Head of caudate nucleus (tissue), 42 donors: Measurements from ENCODE around the gene OPN4.

Source experiments
- DNase-seq, 42 donors: peaks; one replicate each; pipeline versions ENCODE4 v3.0.0 to v3.0.0-alpha.2; 2020 to 2021; ENCODE audit warnings: mixed read lengths in 7 of 42
- intact Hi-C: fragments of 100-400 bp; cut with DNase I; formaldehyde crosslinking; loops from one replicate; pipeline ENCODE4 v1.15.0; 2022

Gene OPN4

GRCh38 chr10:86689146-86689545 lies 34.8 kb downstream of the OPN4 start:
- intact Hi-C loops: loop anchor here (5.0 to 10.0 kb wide), 2 partner anchors 208 to 294 kb away; no protein-coding TSS in a partner anchor
- DNase-seq: no peak

GRCh38 chr10:86690231-86690630 lies 35.9 kb downstream of the OPN4 start:
- DNase-seq: no peak
- intact Hi-C loops: no loop called here

DNA sequence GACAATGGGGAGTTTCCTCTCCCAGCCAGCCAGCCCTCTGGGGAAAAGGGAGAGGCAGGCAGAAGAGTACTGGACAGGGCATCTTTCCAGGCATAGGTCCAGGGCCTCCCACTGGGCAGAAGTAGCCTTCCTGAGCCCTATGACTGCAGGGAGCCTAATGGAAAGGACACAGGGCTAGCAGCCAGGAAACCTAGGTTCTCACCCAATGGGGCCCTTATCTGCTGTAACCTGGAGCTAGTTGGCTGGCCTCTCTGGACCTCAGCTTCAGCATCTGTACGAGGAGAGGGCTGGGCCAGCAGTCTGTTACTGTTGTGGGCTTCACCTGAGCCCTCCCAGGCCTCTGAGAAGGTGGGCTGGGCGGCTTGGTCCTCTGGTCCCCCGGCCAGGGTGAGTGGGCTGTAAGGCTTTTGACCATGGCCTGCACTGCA lies 36.3 kb downstream of the OPN4 start:
- intact Hi-C loops: no loop called here
- no peak for DNase-seq

GRCh38 chr10:86691333-86692022 lies 37.1 kb downstream of the OPN4 start:
- DNase-seq: no peak
- intact Hi-C loops: no loop called here

DNA sequence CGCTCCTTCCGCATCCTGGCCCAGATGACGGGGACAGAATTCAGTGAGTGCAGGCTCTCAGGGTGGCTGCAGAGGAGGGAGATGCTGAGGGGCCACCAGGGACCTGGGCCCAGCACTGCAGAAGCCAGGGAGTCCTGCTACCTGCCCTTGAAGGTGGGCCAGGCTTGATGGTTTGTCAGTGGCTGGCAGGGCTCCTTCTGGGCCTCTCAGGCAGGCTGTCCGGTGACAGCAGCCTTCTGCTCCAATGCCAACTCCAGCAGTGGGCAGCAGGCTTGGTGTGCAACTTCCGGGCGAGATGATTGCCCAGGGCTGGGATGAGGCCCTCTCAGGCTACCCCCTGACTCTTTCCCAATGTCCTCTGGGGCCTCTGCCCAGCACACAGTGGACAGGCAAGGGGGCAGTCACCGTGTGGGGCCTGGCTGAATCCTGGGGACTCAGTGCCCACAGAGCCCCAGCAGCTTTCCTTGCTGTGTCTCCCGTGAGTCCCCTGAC lies 37.7 kb downstream of the OPN4 start:
- DNase-seq: no peak
- intact Hi-C loops: no loop called here

DNA sequence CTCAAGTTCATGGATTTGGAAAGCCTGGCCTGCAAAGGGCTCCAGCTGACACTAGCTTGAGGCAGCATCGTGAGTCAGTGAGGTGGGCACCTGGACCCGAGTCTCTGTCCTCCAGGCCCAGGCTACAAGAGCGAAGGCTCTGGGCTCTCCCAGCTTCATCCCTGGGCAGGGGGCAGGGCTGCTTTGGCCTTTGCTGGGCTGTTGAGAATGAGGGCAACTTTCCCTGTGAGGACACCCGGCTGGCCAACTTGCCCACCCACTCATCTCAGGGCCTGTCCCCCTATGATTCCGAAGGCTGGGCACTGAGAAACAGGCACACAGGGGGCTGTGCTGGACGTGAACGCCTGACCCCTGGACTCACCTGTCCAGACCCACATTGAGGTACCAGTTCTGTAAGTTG lies 38.3 kb downstream of the OPN4 start:
- DNase-seq: no peak
- intact Hi-C loops: no loop called here

- DNase-seq: no peak
- intact Hi-C loops: no loop called here
These were observed 38.9 kb downstream of the OPN4 start for GRCh38 chr10:86693275-86693674.

DNA sequence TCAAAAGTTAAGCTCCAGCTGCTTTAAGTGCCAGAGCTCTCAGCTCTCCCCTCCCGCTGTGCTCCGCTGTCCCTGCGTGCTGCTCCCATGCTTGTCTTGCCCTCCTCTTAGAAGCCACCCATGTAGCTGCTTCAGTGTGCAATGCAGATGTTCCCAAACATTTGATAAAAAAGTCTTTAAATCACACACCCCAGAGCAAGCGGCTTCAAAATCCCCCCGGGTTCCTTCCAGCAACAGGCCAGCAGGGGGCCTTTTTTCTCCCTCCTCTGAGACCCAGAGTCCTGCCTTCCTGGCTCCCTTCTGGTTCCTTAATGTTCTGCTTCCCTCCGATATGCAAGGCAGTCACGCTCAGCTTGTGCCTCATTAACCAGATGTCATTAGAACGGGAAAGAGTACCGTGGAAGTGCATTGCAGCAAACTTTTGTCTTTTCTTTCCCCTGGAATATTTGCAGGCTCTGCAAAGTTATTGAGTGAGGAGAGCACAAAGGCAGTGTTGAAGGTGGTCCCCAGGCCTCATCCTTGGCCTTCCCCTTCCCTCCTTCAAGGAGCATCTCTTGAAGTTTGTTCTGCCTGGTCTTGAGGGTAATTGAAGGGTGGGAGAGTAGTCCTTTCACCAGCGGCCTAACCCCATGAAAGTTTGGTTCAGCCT lies 39.5 kb downstream of the OPN4 start:
- intact Hi-C loops: no loop called here
- DNase-seq: peak in 26 of 42 donors; percentile 28 to 76 (median 46)

DNA sequence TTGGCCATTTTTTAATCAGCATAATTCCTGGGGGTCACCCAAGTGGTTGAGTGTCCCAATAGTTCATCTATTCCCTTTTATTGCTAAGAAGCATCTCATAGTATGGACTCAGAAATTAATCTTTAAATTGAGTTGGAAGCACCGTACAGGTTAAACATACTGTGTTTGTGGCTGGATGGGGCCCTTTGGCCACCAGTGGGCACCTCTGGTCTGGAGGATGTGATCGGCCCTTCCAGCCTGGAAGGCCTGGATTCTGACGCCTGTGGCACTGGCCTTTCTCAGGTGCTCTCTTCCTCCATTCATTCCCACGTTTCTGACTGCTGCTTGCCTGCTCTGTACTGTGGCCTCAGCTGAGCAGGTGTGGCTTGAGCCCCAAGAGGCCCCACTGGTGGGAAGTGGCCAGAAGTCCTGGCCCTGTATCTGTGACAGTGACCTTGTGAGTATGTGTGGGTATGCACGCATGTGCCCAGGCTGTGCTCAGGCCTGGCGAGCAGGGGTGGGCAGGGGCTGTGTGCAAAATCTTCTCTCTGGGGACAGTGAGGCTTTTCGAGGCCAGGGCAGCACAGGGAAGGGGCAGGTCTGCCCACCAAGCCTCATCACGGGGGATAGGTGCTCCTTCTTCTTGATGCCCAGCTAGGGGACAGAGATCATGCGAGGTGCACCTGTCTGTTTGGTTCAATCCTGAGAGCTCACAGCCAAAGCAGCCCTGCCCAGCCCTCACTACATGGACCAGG lies 44.0 kb downstream of the OPN4 start:
- intact Hi-C loops: no loop called here
- DNase-seq: no peak

GRCh38 chr10:86699125-86699524 lies 44.8 kb downstream of the OPN4 start:
- no peak for DNase-seq
- intact Hi-C loops: no loop called here

- DNase-seq: no peak
- intact Hi-C loops: no loop called here
These were observed 45.2 kb downstream of the OPN4 start for GRCh38 chr10:86699541-86699940.

- intact Hi-C loops: no loop called here
- no peak for DNase-seq
These were observed 45.9 kb downstream of the OPN4 start for GRCh38 chr10:86699991-86700840.

GRCh38 chr10:86700851-86701617 lies 46.7 kb downstream of the OPN4 start:
- intact Hi-C loops: no loop called here
- DNase-seq: no peak

GRCh38 chr10:86703176-86703575 lies 48.8 kb downstream of the OPN4 start:
- no peak for DNase-seq
- intact Hi-C loops: no loop called here

- intact Hi-C loops: no loop called here
- no peak for DNase-seq
These were observed 50.8 kb downstream of the OPN4 start for GRCh38 chr10:86705139-86705538.

GRCh38 chr10:86705905-86706304 lies 51.6 kb downstream of the OPN4 start:
- intact Hi-C loops: no loop called here

GRCh38 chr10:86706401-86706841 lies 52.1 kb downstream of the OPN4 start:
- no peak for DNase-seq
- intact Hi-C loops: no loop called here

More at GRCh38 chr10:86705905-86706304, 51.6 kb downstream of the OPN4 start:
- DNase-seq: no peak

GRCh38 chr10:86706977-86707376 lies 52.6 kb downstream of the OPN4 start:
- intact Hi-C loops: no loop called here

More at GRCh38 chr10:86706977-86707376, 52.6 kb downstream of the OPN4 start:
- DNase-seq: no peak
